Measurements from ENCODE around the gene PRICKLE2.

GRCh38 chr3:64140651-64141050 is 84.6 kb downstream of the PRICKLE2 start:
- TF ChIP-seq CTCF (IDR thresholded peaks at IDR 0.05) (no peak), POLR2A (IDR thresholded peaks at IDR 0.05) (no peak)
